Glutamatergic neuron (in vitro differentiated cells): ENCODE measurements around the gene TCP11. TPM values are rescaled to one million over a fixed set of nuclear protein-coding genes. Genes with fewer than 3 reads are reported as not detected.

ENCODE experiments used
- DNase-seq: peaks from one replicate; pipeline ENCODE4 v3.0.0; 2022
- H3K27ac Mint-ChIP-seq: one replicate; pipeline ENCODE4 v1.8.0; 2020; ENCODE audit warnings: mild to moderate bottlenecking, mixed read lengths, inconsistent platforms; ENCODE audit not compliant: unreplicated experiment
- H3K27me3 Mint-ChIP-seq: one replicate; pipeline ENCODE4 v1.8.0; 2020; ENCODE audit warnings: mild to moderate bottlenecking, moderate library complexity, mixed read lengths, inconsistent platforms; ENCODE audit not compliant: unreplicated experiment
- H3K36me3 Mint-ChIP-seq: one replicate; pipeline ENCODE4 v1.8.0; 2020; ENCODE audit warnings: mild to moderate bottlenecking, mixed read lengths, inconsistent platforms; ENCODE audit not compliant: unreplicated experiment
- H3K4me1 Mint-ChIP-seq: one replicate; pipeline ENCODE4 v1.8.0; 2020; ENCODE audit warnings: mild to moderate bottlenecking, low read depth, mixed read lengths, inconsistent platforms; ENCODE audit not compliant: unreplicated experiment
- H3K4me3 Mint-ChIP-seq: one replicate; pipeline ENCODE4 v1.8.0; 2020; ENCODE audit warnings: mild to moderate bottlenecking, mixed read lengths, inconsistent platforms; ENCODE audit not compliant: unreplicated experiment
- H3K9me3 Mint-ChIP-seq: one replicate; pipeline ENCODE4 v1.8.0; 2020; ENCODE audit warnings: mild to moderate bottlenecking, moderate library complexity, mixed read lengths, inconsistent platforms; ENCODE audit not compliant: unreplicated experiment
- total RNA-seq: library from RNA; stranded (reverse); fragmentation: NEBNext Ultra II Directional; extraction: Animal tissue kit (Norgen Biotek cat#: 25700); gene quantifications from one replicate; pipeline ENCODE4 v1.2.1, GENCODE V29; 2021; ENCODE audit not compliant: unreplicated experiment
- TF ChIP-seq, protein P1 (sequence below): fragments of 200-600 bp; sonication (generic); IDR thresholded peaks from one replicate; pipeline ENCODE4 v1.5.0; 2021; ENCODE audit not compliant: partially characterized antibody, unreplicated experiment

TCP11 gene
- total RNA-seq, 1 donor from 2014 or later: not detected

DNA sequence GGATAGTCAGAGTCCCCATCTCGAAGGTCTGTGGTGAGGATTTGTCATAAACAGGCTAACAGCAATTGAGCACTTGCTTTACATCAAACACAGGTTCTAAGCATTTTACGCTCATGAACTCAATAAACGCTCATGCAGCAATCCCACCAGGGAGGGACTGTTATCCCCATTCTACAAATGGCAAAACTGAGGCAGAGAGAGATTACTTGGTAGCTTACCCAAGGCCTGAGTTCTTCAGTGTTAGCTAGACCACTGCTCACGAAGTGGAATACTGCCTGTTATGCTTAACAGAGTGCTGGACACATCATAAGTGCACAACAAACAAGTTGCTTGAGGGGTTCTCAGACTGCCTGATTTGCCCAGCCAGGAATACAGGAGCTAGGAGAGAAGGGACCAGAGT, 23.7 kb upstream of the TCP11 start:
- Mint-ChIP-seq H3K36me3 (no peaks in the 10 kb centered on the region), H3K27ac (no peak overlapping the region), H3K4me3 (no peak overlapping the region), H3K9me3 (peaks cover 5% of the 10 kb centered on the region), H3K27me3 (peaks cover 3% of the 10 kb centered on the region), H3K4me1 (peaks cover 12% of the 10 kb centered on the region)
- no peak for DNase-seq
- TF ChIP-seq, protein P1, sequence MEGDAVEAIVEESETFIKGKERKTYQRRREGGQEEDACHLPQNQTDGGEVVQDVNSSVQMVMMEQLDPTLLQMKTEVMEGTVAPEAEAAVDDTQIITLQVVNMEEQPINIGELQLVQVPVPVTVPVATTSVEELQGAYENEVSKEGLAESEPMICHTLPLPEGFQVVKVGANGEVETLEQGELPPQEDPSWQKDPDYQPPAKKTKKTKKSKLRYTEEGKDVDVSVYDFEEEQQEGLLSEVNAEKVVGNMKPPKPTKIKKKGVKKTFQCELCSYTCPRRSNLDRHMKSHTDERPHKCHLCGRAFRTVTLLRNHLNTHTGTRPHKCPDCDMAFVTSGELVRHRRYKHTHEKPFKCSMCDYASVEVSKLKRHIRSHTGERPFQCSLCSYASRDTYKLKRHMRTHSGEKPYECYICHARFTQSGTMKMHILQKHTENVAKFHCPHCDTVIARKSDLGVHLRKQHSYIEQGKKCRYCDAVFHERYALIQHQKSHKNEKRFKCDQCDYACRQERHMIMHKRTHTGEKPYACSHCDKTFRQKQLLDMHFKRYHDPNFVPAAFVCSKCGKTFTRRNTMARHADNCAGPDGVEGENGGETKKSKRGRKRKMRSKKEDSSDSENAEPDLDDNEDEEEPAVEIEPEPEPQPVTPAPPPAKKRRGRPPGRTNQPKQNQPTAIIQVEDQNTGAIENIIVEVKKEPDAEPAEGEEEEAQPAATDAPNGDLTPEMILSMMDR: no peak

DNA sequence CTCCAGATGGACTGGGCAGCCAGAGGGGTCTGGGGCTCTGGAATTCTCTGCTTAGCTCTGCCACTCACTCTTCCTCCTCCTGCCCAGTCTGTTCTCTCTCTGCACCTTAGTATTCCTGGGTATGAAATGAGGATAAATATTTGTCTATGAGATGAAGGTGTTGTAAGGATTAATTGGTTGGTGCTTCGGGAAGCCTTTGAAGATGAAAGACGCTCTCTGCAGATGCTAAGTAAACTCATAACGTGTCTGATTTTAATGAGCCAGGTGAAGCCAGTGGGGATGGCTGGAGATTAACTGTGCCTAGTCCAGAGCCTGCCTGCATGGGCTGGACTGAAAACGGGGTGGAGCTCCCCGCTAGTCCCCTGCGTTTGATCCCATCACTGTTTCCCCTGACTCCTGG, 23.1 kb upstream of the TCP11 start:
- H3K4me3 Mint-ChIP-seq: no peak overlapping the region
- peaks cover 3% of the 10 kb centered on the region for H3K27me3 Mint-ChIP-seq
- DNase-seq: no peak
- H3K4me1 Mint-ChIP-seq: peaks cover 12% of the 10 kb centered on the region
- TF ChIP-seq, protein P1: no peak
- peaks cover 4% of the 10 kb centered on the region for H3K9me3 Mint-ChIP-seq
- H3K27ac Mint-ChIP-seq: no peak overlapping the region
- no peaks in the 10 kb centered on the region for H3K36me3 Mint-ChIP-seq

DNA sequence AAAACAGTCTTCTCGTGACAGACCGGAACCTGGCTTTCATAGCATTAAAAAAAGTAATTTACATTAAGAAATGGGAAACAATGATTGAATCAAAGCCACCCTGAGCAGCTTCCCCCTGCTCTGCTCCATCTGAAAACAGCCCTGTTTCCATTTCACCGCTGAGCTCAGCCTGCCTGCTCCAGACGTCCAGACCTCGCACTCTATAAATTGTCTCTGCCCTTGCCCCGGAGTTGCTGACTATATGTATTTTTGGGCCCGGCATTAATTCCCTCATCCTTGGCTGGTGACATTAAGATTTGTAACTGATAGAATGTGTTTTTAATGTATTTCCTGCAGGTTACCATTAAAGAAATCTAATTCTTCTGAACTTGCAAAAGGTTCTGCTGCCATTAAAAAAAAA, 22.7 kb upstream of the TCP11 start:
- Mint-ChIP-seq H3K4me3 (no peak overlapping the region), H3K36me3 (no peaks in the 10 kb centered on the region), H3K27ac (no peak overlapping the region), H3K9me3 (peaks cover 4% of the 10 kb centered on the region), H3K27me3 (peaks cover 3% of the 10 kb centered on the region), H3K4me1 (peaks cover 12% of the 10 kb centered on the region)
- no peak for DNase-seq
- TF ChIP-seq, protein P1: no peak

DNA sequence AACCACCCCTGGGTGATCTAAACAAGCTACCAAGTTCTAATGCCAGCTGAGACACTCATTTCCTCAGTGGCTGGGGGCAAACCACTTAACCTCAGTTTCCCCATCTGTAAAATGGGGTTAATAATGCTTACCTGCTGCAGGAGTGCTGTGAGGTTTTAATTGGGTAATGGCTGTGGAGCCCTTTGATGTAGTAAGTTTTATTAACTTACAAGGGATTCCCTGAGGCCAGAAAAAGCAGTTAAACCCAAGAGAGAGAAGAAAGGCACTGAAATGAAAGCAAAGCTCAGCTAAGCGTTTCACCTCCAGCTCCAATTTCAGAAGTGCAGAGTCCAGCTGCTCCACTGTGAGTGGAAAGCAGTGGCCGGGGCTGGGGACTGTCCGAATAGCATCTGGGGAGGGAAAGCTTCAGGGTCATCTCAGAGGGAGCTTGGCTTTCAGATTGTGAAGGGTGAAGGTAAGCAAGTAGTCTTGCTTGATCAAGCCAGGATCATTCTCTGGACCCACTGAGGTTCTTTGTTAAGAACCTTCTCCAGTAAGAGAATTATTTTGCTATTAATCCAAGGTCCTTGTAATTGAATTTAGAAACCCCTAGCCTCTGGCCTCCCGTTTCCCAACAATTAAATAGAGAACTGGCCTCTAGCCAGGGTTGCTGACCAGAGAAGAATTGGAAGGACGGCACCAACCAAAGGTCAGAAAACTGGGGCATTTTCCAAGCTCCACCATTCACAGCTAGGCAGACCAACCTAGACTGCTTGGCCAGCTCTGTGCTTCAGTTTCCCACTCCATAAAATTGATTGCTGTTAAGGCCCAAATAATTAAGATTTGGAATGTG, 20.9 kb upstream of the TCP11 start:
- TF ChIP-seq, protein P1: no peak
- Mint-ChIP-seq H3K27me3 (peaks cover 3% of the 10 kb centered on the region), H3K4me1 (peaks cover 12% of the 10 kb centered on the region), H3K4me3 (peak overlapping the region; percentile 66), H3K36me3 (no peaks in the 10 kb centered on the region), H3K9me3 (peaks cover 2% of the 10 kb centered on the region), H3K27ac (peak overlapping the region; percentile 67)
- DNase-seq: no peak

DNA sequence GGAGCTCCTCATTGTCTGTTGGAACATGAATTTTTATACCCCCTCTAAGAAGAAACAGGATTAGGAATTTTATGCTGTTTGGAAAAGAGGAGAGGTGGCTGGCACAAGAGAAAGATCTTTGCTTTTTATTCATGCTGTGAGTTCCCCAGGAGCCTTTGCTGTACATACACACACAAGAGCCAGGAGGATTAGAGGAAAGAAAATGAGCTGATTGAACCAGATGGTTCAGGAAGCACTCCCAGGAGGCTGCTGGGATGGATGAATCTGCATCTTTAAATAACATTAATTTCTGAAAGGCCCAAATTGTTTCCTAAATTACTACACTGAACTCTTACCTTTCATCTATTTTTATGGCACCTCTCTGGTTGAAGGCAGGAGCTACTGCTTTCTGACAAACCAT, 20.1 kb upstream of the TCP11 start:
- Mint-ChIP-seq H3K4me3 (peak overlapping the region; percentile 66), H3K4me1 (peaks cover 12% of the 10 kb centered on the region), H3K27ac (peak overlapping the region; percentile 67), H3K9me3 (peaks cover 2% of the 10 kb centered on the region), H3K27me3 (peaks cover 3% of the 10 kb centered on the region), H3K36me3 (no peaks in the 10 kb centered on the region)
- TF ChIP-seq, protein P1: no peak
- DNase-seq: no peak
